H9 (cell line): Measurements from ENCODE around the gene ANKMY2. TPM values are rescaled to one million over a fixed set of nuclear protein-coding genes. Genes with fewer than 3 reads are reported as not detected.

Experiments
- DNase-seq: peaks from one replicate; pipeline ENCODE4 v3.0.0-alpha.2; 2017
- H2AFZ ChIP-seq: one replicate; pipeline ENCODE4 v1.6.1; 2013; ENCODE audit warnings: mild to moderate bottlenecking, low read length, control low read depth, moderate library complexity
- H2AK5ac ChIP-seq: 2 replicates; pipeline ENCODE4 v1.6.1; 2013; ENCODE audit warnings: low read length, control low read depth, mixed read lengths; ENCODE audit not compliant: insufficient read length
- H2BK120ac ChIP-seq: one replicate; pipeline ENCODE4 v1.6.1; 2013; ENCODE audit warnings: low read depth, mild to moderate bottlenecking, low read length, control low read depth, inconsistent platforms; ENCODE audit not compliant: poor library complexity, severe bottlenecking
- H2BK12ac ChIP-seq: 2 replicates; pipeline ENCODE4 v1.6.1; 2013; ENCODE audit warnings: low read length, control low read depth, mixed read lengths, low read depth; ENCODE audit not compliant: insufficient read length
- H2BK15ac ChIP-seq: 2 replicates; pipeline ENCODE4 v1.6.1; 2013; ENCODE audit warnings: low read depth, low read length, control low read depth
- H2BK20ac ChIP-seq: one replicate; pipeline ENCODE4 v1.6.1; 2013; ENCODE audit warnings: low read depth, mild to moderate bottlenecking, low read length, control low read depth, inconsistent platforms; ENCODE audit not compliant: poor library complexity, severe bottlenecking
- H2BK5ac ChIP-seq: 2 replicates; pipeline ENCODE4 v1.6.1; 2013; ENCODE audit warnings: low read length, control low read depth, mixed read lengths; ENCODE audit not compliant: insufficient read length
- H3K14ac ChIP-seq: 2 replicates; pipeline ENCODE4 v1.6.1; 2013; ENCODE audit warnings: low read length, control low read depth; ENCODE audit not compliant: insufficient read depth
- H3K18ac ChIP-seq: 2 replicates; pipeline ENCODE4 v1.6.1; 2013; ENCODE audit warnings: low read depth, mild to moderate bottlenecking, mixed read lengths, low read length, control low read depth; ENCODE audit not compliant: insufficient read length
- H3K23ac ChIP-seq: 2 replicates; pipeline ENCODE4 v1.6.1; 2013; ENCODE audit warnings: low read length, control low read depth, mixed read lengths, low read depth; ENCODE audit not compliant: insufficient read length
- H3K23me2 ChIP-seq: 2 replicates; pipeline ENCODE4 v1.6.1; 2013; ENCODE audit warnings: low read depth, mild to moderate bottlenecking, mixed read lengths, low read length, control low read depth; ENCODE audit not compliant: insufficient read length, poor library complexity, severe bottlenecking
- H3K27ac ChIP-seq: 2 replicates; pipeline ENCODE4 v1.5.1; 2013; ENCODE audit warnings: low read length, control low read depth, mixed read lengths, low read depth; ENCODE audit not compliant: insufficient read length
- H3K27me3 ChIP-seq: 2 replicates; pipeline ENCODE4 v1.6.1; 2013; ENCODE audit warnings: low read length, control low read depth, inconsistent platforms; ENCODE audit not compliant: insufficient read depth
- H3K4ac ChIP-seq: 2 replicates; pipeline ENCODE4 v1.6.1; 2013; ENCODE audit warnings: low read depth, mild to moderate bottlenecking, control low read depth, inconsistent platforms, low read length, moderate library complexity
- H3K4me1 ChIP-seq: 2 replicates; pipeline ENCODE4 v1.6.1; 2013; ENCODE audit warnings: low read length, control low read depth, inconsistent platforms; ENCODE audit not compliant: insufficient read depth
- H3K4me2 ChIP-seq: 2 replicates; pipeline ENCODE4 v1.6.1; 2013; ENCODE audit warnings: low read length, control low read depth, mixed read lengths; ENCODE audit not compliant: insufficient read length, insufficient read depth
- H3K56ac ChIP-seq: 2 replicates; pipeline ENCODE4 v1.6.1; 2013; ENCODE audit warnings: low read depth, mild to moderate bottlenecking, mixed read lengths, low read length, control low read depth; ENCODE audit not compliant: insufficient read length
- H3K79me1 ChIP-seq: 2 replicates; pipeline ENCODE4 v1.6.1; 2013; ENCODE audit warnings: low read depth, mild to moderate bottlenecking, moderate library complexity, low read length, control low read depth, inconsistent platforms; ENCODE audit not compliant: insufficient read depth, poor library complexity, severe bottlenecking
- H3K79me2 ChIP-seq: 2 replicates; pipeline ENCODE4 v1.6.1; 2013; ENCODE audit warnings: low read length, control low read depth, inconsistent platforms; ENCODE audit not compliant: insufficient read depth
- H3K9ac ChIP-seq: 2 replicates; pipeline ENCODE4 v1.6.1; 2013; ENCODE audit warnings: low read length, control low read depth, mixed read lengths; ENCODE audit not compliant: insufficient read length; ENCODE audit errors: extremely low read depth
- H3K9me3 ChIP-seq: one replicate; pipeline ENCODE4 v1.6.1; 2013; ENCODE audit warnings: low read depth, low read length, inconsistent platforms; ENCODE audit not compliant: control insufficient read depth
- H3T11ph ChIP-seq: one replicate; pipeline ENCODE4 v1.6.1; 2013; ENCODE audit warnings: mild to moderate bottlenecking, low read length, control low read depth, inconsistent platforms
- H4K20me1 ChIP-seq: one replicate; pipeline ENCODE4 v1.6.1; 2013; ENCODE audit not compliant: control insufficient read depth, insufficient read length, insufficient read depth
- H4K5ac ChIP-seq: 2 replicates; pipeline ENCODE4 v1.6.1; 2013; ENCODE audit warnings: low read depth, mild to moderate bottlenecking, mixed read lengths, low read length, control low read depth; ENCODE audit not compliant: insufficient read length
- H4K8ac ChIP-seq: replicated peaks from 2 replicates; pipeline ENCODE4 v1.6.1; 2013; ENCODE audit warnings: low read length, control low read depth, mixed read lengths, low read depth; ENCODE audit not compliant: insufficient read length
- H4K91ac ChIP-seq: 2 replicates; pipeline ENCODE4 v1.6.1; 2013; ENCODE audit warnings: low read depth, mild to moderate bottlenecking, moderate library complexity, mixed read lengths, low read length, control low read depth; ENCODE audit not compliant: insufficient read length
- H3K27ac Mint-ChIP-seq, 3 experiments: 2 replicates in 2 of 3; 3 replicates in 1 of 3; pipeline ENCODE4 v1.8.0; 2020 to 2021; ENCODE audit warnings: mixed read lengths in 3 of 3, mild to moderate bottlenecking in 1 of 3, moderate library complexity in 1 of 3
- H3K27me3 Mint-ChIP-seq: 2 replicates; pipeline ENCODE4 v1.8.0; 2021; ENCODE audit warnings: low read depth, mild to moderate bottlenecking, moderate library complexity, mixed read lengths
- H3K36me3 Mint-ChIP-seq, 3 experiments: 2 replicates in 2 of 3; 3 replicates in 1 of 3; pipeline ENCODE4 v1.8.0; 2020 to 2021; ENCODE audit warnings: low read depth in 3 of 3, mixed read lengths in 3 of 3; ENCODE audit not compliant: insufficient read depth in 1 of 3
- H3K4me1 Mint-ChIP-seq, 2 experiments: 2 replicates each; pipeline ENCODE4 v1.8.0; 2020; ENCODE audit warnings: mixed read lengths in 2 of 2
- H3K4me3 Mint-ChIP-seq, 2 experiments: 2 replicates in 1 of 2; 3 replicates in 1 of 2; pipeline ENCODE4 v1.8.0; 2020 to 2021; ENCODE audit warnings: mild to moderate bottlenecking in 2 of 2, mixed read lengths in 2 of 2, moderate library complexity in 1 of 2
- H3K9me3 Mint-ChIP-seq, 2 experiments: 2 replicates in 1 of 2; 3 replicates in 1 of 2; pipeline ENCODE4 v1.8.0; 2020; ENCODE audit warnings: mild to moderate bottlenecking in 2 of 2, mixed read lengths in 2 of 2, moderate library complexity in 1 of 2
- WGBS: extraction: QIAGEN DNeasy Blood & Tissue Kit; methylation state at CpG from one replicate; pipeline ENCODE4 v1.1.7; 2013; ENCODE audit warnings: missing lambda C conversion rate, low lambda C conversion rate, mixed read lengths; ENCODE audit not compliant: insufficient read length; ENCODE audit errors: extremely low coverage; 5-methylcytosine and 5-hydroxymethylcytosine counted together
- total RNA-seq: library from RNA; stranded (reverse); gene quantifications from 2 replicates; pipeline ENCODE4 v1.2.1, GENCODE V29; 2021
- TF ChIP-seq, protein P1 (sequence below): fragments of 200-600 bp; sonication (generic); conservative IDR thresholded peaks from 3 replicates; pipeline ENCODE4 v1.8.0; 2021; ENCODE audit warnings: antibody characterized with exemption, mild to moderate bottlenecking

ANKMY2 gene
- total RNA-seq, 1 experiment from 2014 or later = 12.7 TPM

DNA sequence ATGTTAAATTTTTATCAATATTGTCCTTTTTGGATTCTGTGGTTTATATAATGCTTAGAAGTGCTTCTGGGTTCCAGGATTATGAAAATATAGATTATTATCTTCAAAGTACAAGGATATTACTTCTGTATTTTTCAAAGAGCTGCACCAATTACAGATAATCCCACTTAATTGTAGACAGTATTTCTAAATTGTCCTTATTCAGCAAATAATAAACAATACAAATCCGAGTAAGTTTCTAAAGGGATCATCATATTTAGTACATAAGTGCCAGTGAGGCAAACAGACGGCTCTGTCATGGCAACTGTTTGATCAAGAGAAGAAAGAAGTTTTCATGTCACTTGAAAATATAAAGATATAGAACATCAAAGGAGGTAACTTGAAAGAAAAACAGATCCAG, 19.2 kb downstream of the ANKMY2 start:
- Mint-ChIP-seq H3K27ac (no peak overlapping the region), H3K36me3 (peaks cover 0 to 9% (median 0%) of the 10 kb centered on the region in 3 experiments; a peak in 3 of 7 replicates), H3K4me3 (no peak overlapping the region), H3K27me3 (no peaks in the 10 kb centered on the region), H3K4me1 (peaks cover 10 to 12% of the 10 kb centered on the region in 2 experiments), H3K9me3 (no peaks in the 10 kb centered on the region)
- Histone ChIP-seq H3K18ac (no peak overlapping the region), H4K91ac (no peak overlapping the region), H2BK12ac (no peak overlapping the region), H2BK20ac (no peak overlapping the region), H3K14ac (no peak overlapping the region), H4K8ac (no peak overlapping the region), H3K27me3 (no peaks in the 10 kb centered on the region), H2AFZ (no peak overlapping the region), H3K27ac (no peak overlapping the region), H2AK5ac (no peak overlapping the region), H3K79me1 (no peaks in the 10 kb centered on the region), H3K79me2 (no peaks in the 10 kb centered on the region), H3K56ac (no peak overlapping the region), H3K4ac (no peak overlapping the region), H3K4me1 (peaks cover 3% of the 10 kb centered on the region; the same call in 1 of the 2 replicates), H2BK5ac (no peak overlapping the region), H3K9me3 (no peaks in the 10 kb centered on the region), H3K9ac (no peak overlapping the region), H3K23ac (no peak overlapping the region), H3K4me2 (no peak overlapping the region), H2BK120ac (no peak overlapping the region), H4K5ac (no peak overlapping the region), H2BK15ac (no peak overlapping the region), H3K23me2 (no peaks in the 10 kb centered on the region), H3T11ph (no peak overlapping the region), H4K20me1 (no peaks in the 10 kb centered on the region)
- no peak for DNase-seq
- no CpG with 5 or more reads among the region's 2 CpGs for WGBS
- TF ChIP-seq, protein P1, sequence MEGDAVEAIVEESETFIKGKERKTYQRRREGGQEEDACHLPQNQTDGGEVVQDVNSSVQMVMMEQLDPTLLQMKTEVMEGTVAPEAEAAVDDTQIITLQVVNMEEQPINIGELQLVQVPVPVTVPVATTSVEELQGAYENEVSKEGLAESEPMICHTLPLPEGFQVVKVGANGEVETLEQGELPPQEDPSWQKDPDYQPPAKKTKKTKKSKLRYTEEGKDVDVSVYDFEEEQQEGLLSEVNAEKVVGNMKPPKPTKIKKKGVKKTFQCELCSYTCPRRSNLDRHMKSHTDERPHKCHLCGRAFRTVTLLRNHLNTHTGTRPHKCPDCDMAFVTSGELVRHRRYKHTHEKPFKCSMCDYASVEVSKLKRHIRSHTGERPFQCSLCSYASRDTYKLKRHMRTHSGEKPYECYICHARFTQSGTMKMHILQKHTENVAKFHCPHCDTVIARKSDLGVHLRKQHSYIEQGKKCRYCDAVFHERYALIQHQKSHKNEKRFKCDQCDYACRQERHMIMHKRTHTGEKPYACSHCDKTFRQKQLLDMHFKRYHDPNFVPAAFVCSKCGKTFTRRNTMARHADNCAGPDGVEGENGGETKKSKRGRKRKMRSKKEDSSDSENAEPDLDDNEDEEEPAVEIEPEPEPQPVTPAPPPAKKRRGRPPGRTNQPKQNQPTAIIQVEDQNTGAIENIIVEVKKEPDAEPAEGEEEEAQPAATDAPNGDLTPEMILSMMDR = no peak
